GM12878 (cell line): ENCODE results near the gene TTK. TPM values are rescaled to one million over a fixed set of nuclear protein-coding genes. Genes with fewer than 3 reads are reported as not detected.
"Not testable (repeated sequence)": the region's sequence is repeated elsewhere in the genome, so short reads cannot be mapped to it uniquely, and the experiment has no call there.

Experiments
- ATAC-seq: fragments of 200-7000 bp; cut with Tn5 transposase; 3 replicates; pipeline ENCODE4 v1.9.1; 2020; ENCODE audit warnings: mild to moderate bottlenecking, moderate library complexity
- BruUV-seq: library from RNA; stranded (reverse); fragments of 400-500 nt; replicated peaks from 2 replicates; lab custom pipeline; 2021; lab: Mats Ljungman, UMichigan
- CTCF ChIA-PET: fragments of 300-600 bp; sonication (Branson Sonifier 250); formaldehyde crosslinking; extraction: SDS; loops from one replicate; lab custom pipeline; 2021; ENCODE audit warnings: inconsistent platforms; lab: Yijun Ruan, JAX
- POLR2A ChIA-PET: fragments of 350-600 bp; formaldehyde crosslinking; extraction: SDS; loops from one replicate; lab custom pipeline; 2021; ENCODE audit warnings: inconsistent platforms; lab: Charles Lee
- RAD21 ChIA-PET: fragments of 300-600 bp; sonication (Branson Sonifier 250); formaldehyde crosslinking; loops from one replicate; lab custom pipeline; 2023; ENCODE audit warnings: antibody characterized with exemption; ENCODE audit not compliant: unreplicated experiment; lab: Charles Lee
- SMC1A ChIA-PET: fragments of 300-600 bp; sonication (Branson Sonifier 250); formaldehyde crosslinking; loops from one replicate; lab custom pipeline; 2023; ENCODE audit not compliant: unreplicated experiment, uncharacterized antibody; lab: Charles Lee
- DNase-seq: peaks from one replicate; pipeline ENCODE4 v3.0.0-alpha.2; 2011; ENCODE audit warnings: low read depth, low spot score
- FAIRE-seq: peaks from 3 replicates; lab custom pipeline; 2011; peaks lifted over from hg19 to GRCh38; lab: Jason Lieb, UNC
- H2AFZ ChIP-seq: 2 replicates; pipeline ENCODE4 v1.6.0; 2011; ENCODE audit warnings: low read depth, low read length, control low read depth; ENCODE audit not compliant: control insufficient read depth
- H3K27ac ChIP-seq: 2 replicates; pipeline ENCODE4 v1.5.1; 2011; ENCODE audit warnings: control low read depth; ENCODE audit not compliant: control insufficient read depth, insufficient read depth
- H3K27me3 ChIP-seq, 2 experiments: replicated peaks in 1 of 2; 2 replicates each; pipeline versions ENCODE4 v1.6.0 to v1.6.1; 2011; ENCODE audit warnings: low read length in 1 of 2; ENCODE audit not compliant: control insufficient read depth in 2 of 2, insufficient read depth in 2 of 2
- H3K36me3 ChIP-seq, 2 experiments: 2 replicates each; pipeline ENCODE4 v1.5.1; 2011; ENCODE audit warnings: low read length in 1 of 2; ENCODE audit not compliant: control insufficient read depth in 2 of 2, insufficient read depth in 2 of 2
- H3K4me1 ChIP-seq: 2 replicates; pipeline ENCODE4 v1.6.1; 2011; ENCODE audit warnings: mild to moderate bottlenecking, low read length, moderate library complexity, mixed read lengths; ENCODE audit not compliant: control insufficient read depth, insufficient read depth
- H3K4me2 ChIP-seq: 2 replicates; pipeline ENCODE4 v1.6.0; 2011; ENCODE audit warnings: control low read depth; ENCODE audit not compliant: control insufficient read depth, insufficient read depth
- H3K4me3 ChIP-seq: fragments of 200-600 bp; sonication (generic); 2 replicates; pipeline ENCODE4 v1.5.1; 2016
- H3K79me2 ChIP-seq: 2 replicates; pipeline ENCODE4 v1.6.0; 2011; ENCODE audit warnings: low read length; ENCODE audit not compliant: control insufficient read depth, insufficient read depth
- H3K9ac ChIP-seq: 2 replicates; pipeline ENCODE4 v1.8.0; 2011; ENCODE audit warnings: low read length, control low read depth, mixed read lengths; ENCODE audit not compliant: control insufficient read depth, insufficient read depth
- H3K9me3 ChIP-seq: replicated peaks from 3 replicates; pipeline ENCODE4 v1.5.1; 2011; ENCODE audit warnings: mild to moderate bottlenecking, low read length; ENCODE audit not compliant: control insufficient read depth, insufficient read depth
- H4K20me1 ChIP-seq: 2 replicates; pipeline ENCODE4 v1.6.0; 2011; ENCODE audit not compliant: control insufficient read depth, insufficient read depth
- BACH1 ChIP-seq: fragments of 450-650 bp; IDR thresholded peaks from 2 replicates; pipeline ENCODE4 v1.6.1; 2017; ENCODE audit warnings: mild to moderate bottlenecking, borderline replicate concordance
- CBFB ChIP-seq: IDR thresholded peaks from 2 replicates; pipeline ENCODE4 v1.6.1; 2016; ENCODE audit warnings: antibody characterized with exemption, low read depth
- CREM ChIP-seq: IDR thresholded peaks from 2 replicates; pipeline ENCODE4 v1.6.1; 2014; ENCODE audit warnings: antibody characterized with exemption, low read depth
- ESRRA ChIP-seq: IDR thresholded peaks from 2 replicates; pipeline ENCODE4 v1.6.1; 2012; ENCODE audit warnings: mild to moderate bottlenecking, low read length, improper control_type of control experiment
- EZH2 ChIP-seq: IDR thresholded peaks from 2 replicates; pipeline ENCODE4 v1.6.1; 2012; ENCODE audit warnings: low read depth, mild to moderate bottlenecking, control low read depth, inconsistent platforms, low read length, borderline replicate concordance; ENCODE audit not compliant: control insufficient read depth
- HDAC6 ChIP-seq: fragments of 200-600 bp; sonication (generic); IDR thresholded peaks from one replicate; pipeline ENCODE4 v1.8.0; 2017; ENCODE audit warnings: antibody characterized with exemption; ENCODE audit not compliant: unreplicated experiment
- HDGF ChIP-seq: fragments of 450-650 bp; IDR thresholded peaks from 2 replicates; pipeline ENCODE4 v1.6.1; 2016; ENCODE audit warnings: antibody characterized with exemption
- NBN ChIP-seq: fragments of 450-650 bp; IDR thresholded peaks from 2 replicates; pipeline ENCODE4 v1.6.1; 2016
- POU2F2 ChIP-seq: IDR thresholded peaks from 3 replicates; pipeline ENCODE4 v1.6.1; 2011; ENCODE audit warnings: low read depth, mild to moderate bottlenecking, low read length, borderline replicate concordance
- RAD51 ChIP-seq: fragments of 450-650 bp; IDR thresholded peaks from 2 replicates; pipeline ENCODE4 v1.6.1; 2016; ENCODE audit warnings: moderate library complexity, mild to moderate bottlenecking, inconsistent platforms
- RB1 ChIP-seq: fragments of 450-650 bp; formaldehyde crosslinking; IDR thresholded peaks from 2 replicates; pipeline ENCODE4 v1.6.1; 2017; ENCODE audit warnings: mild to moderate bottlenecking, borderline replicate concordance
- SMAD5 ChIP-seq: IDR thresholded peaks from 2 replicates; pipeline ENCODE4 v1.6.1; 2016; ENCODE audit warnings: antibody characterized with exemption, low read depth
- SMARCA5 ChIP-seq: fragments of 450-650 bp; IDR thresholded peaks from 2 replicates; pipeline ENCODE4 v1.6.1; 2017; ENCODE audit warnings: mild to moderate bottlenecking
- ZBED1 ChIP-seq: IDR thresholded peaks from 2 replicates; pipeline ENCODE4 v1.6.1; 2016; ENCODE audit warnings: borderline replicate concordance
- ZNF274 ChIP-seq: IDR thresholded peaks from one replicate; pipeline ENCODE4 v1.8.0; 2011; ENCODE audit not compliant: insufficient read length, insufficient read depth
- ZNF384 ChIP-seq: IDR thresholded peaks from 2 replicates; pipeline ENCODE4 v1.6.1; 2012; ENCODE audit warnings: low read depth, mild to moderate bottlenecking, low read length, improper control_type of control experiment, borderline replicate concordance
- WGBS: methylation state at CpG from one replicate; pipeline ENCODE4 v1.1.6; 2016; ENCODE audit warnings: low lambda C conversion rate; ENCODE audit not compliant: insufficient replicate concordance, insufficient coverage; ENCODE audit errors: missing lambda C conversion rate; 5-methylcytosine and 5-hydroxymethylcytosine counted together
- in situ Hi-C: fragments of 300-500 bp; cut with MboI; formaldehyde crosslinking; loops from 9 replicates; pipeline ENCODE4 v1.14.3; 2018; ENCODE audit warnings: mixed read lengths
- intact Hi-C: fragments of 100-400 bp; cut with micrococcal nuclease; formaldehyde crosslinking; loops from one replicate; pipeline ENCODE4 v1.14.2; 2022; ENCODE audit not compliant: unreplicated experiment
- polyA plus RNA-seq, 11 experiments: library from polyadenylated mRNA; depleted of rRNA in 4 of 11; unstranded in 6 of 11; stranded (reverse) in 5 of 11; fragments of >200 nt; fragmentation: Nextera tagmentation in 4 of 11; fragmentation: Illumina TruSeq in 1 of 11; extraction: Ambion mirVana in 4 of 11; extraction: Trizol in 1 of 11; gene quantifications; 1 replicate in 1 of 11; 2 replicates in 10 of 11; pipeline versions ENCODE4 v1.2.1 to v1.2.3, GENCODE V29; 2011 to 2016; ENCODE audit warnings: inconsistent platforms in 2 of 11, missing spikeins in 2 of 11, low read depth in 1 of 11
- total RNA-seq, 4 experiments: library from RNA; depleted of rRNA in 3 of 4; stranded (reverse); fragments of >200 nt in 3 of 4; fragmentation: Illumina TruSeq in 1 of 4; extraction: Trizol in 1 of 4; gene quantifications; 2 replicates each; pipeline versions ENCODE4 v1.2.1 to v1.2.3, GENCODE V29; 2013 to 2021

TTK gene
- total and polyA plus RNA-seq, 10 of the 15 experiments (the other 5 are each of a cell fraction or from before 2014, with no cell fraction given), result 23.8 to 52.4 (median 36.0) TPM

GRCh38 chr6:80060774-80061173, 56.3 kb downstream of the TTK start:
- FAIRE-seq, result no peak
- Histone ChIP-seq H3K4me3 (no peak overlapping the region), H3K36me3 (no peaks in the 10 kb centered on the region), H2AFZ (no peak overlapping the region), H3K9me3 (no peaks in the 10 kb centered on the region), H4K20me1 (no peaks in the 10 kb centered on the region), H3K27ac (no peak overlapping the region), H3K4me2 (no peak overlapping the region), H3K4me1 (no peaks in the 10 kb centered on the region), H3K9ac (no peak overlapping the region), H3K27me3 (no peaks in the 10 kb centered on the region), H3K79me2 (no peaks in the 10 kb centered on the region)
- TF ChIP-seq HDAC6 (no peak), ZNF384 (no peak), HDGF (no peak), CBFB (no peak), ZBED1 (no peak), RB1 (no peak), CREM (no peak), POU2F2 (no peak), RAD51 (no peak), NBN (no peak), SMARCA5 (no peak), ESRRA (no peak), ZNF274 (no peak), BACH1 (no peak), EZH2 (no peak), SMAD5 (no peak)
- ChIA-PET CTCF (no interaction called here), SMC1A (no interaction called here), RAD21 (no interaction called here), POLR2A (no interaction called here)
- in situ Hi-C loops (no loop called here), intact Hi-C loops (no loop called here)
- no peak for DNase-seq
- BruUV-seq, result no TSS peak
- no peak for ATAC-seq

- POLR2A ChIA-PET, RAD21 ChIA-PET, BruUV-seq, SMC1A ChIA-PET, H3K27ac ChIP-seq, CTCF ChIA-PET, H3K27me3 ChIP-seq, DNase-seq, H3K79me2 ChIP-seq, intact Hi-C loops, in situ Hi-C loops, H2AFZ ChIP-seq, H3K36me3 ChIP-seq, H4K20me1 ChIP-seq, H3K9ac ChIP-seq, H3K9me3 ChIP-seq, H3K4me2 ChIP-seq, H3K4me1 ChIP-seq, ATAC-seq, H3K4me3 ChIP-seq: not testable (repeated sequence)
- 42% methylated on average over 7 of the region's 7 CpGs for WGBS
- FAIRE-seq, result peak; percentile 84
Measured at GRCh38 chr6:80068146-80068545, 63.7 kb downstream of the TTK start.

GRCh38 chr6:80070431-80070830, 66.0 kb downstream of the TTK start:
- H3K4me3 ChIP-seq, intact Hi-C loops, H3K27ac ChIP-seq, ATAC-seq, H3K9ac ChIP-seq, H3K79me2 ChIP-seq, H3K36me3 ChIP-seq, H4K20me1 ChIP-seq, H3K4me2 ChIP-seq, H3K27me3 ChIP-seq, RAD21 ChIA-PET, in situ Hi-C loops, SMC1A ChIA-PET, H3K4me1 ChIP-seq, POLR2A ChIA-PET, FAIRE-seq, CTCF ChIA-PET, H3K9me3 ChIP-seq, DNase-seq, H2AFZ ChIP-seq, BruUV-seq: not testable (repeated sequence)
- 66% methylated on average over 19 of the region's 19 CpGs for WGBS
